ENCODE results near the gene IER5L.

- TF ChIP-seq EZH2 (IDR thresholded peaks at IDR 0.05; ENCODE audit: insufficient read depth, poor library complexity, severe bottlenecking) (no peak), EZH2phosphoT487 (IDR thresholded peaks at IDR 0.05; ENCODE audit: insufficient read depth, low read depth) (no peak)
These were observed 714 bp upstream of the IER5L start for GRCh38 chr9:129178568-129179382.

Data from GM23248 (cell line).